A549 (cell line): ENCODE data around the gene ARHGAP26. TPM values are rescaled to one million over a fixed set of nuclear protein-coding genes. Genes with fewer than 3 reads are reported as not detected.

Experiments used
- ATAC-seq, 2 experiments: fragments of 200-7000 bp in 1 of 2; fragments of >200 bp in 1 of 2; cut with Nextera tagmentation in 1 of 2; cut with Tn5 transposase in 1 of 2; 3 replicates each; pipeline versions ENCODE4 v1.8.0 to v1.9.1; 2018 to 2020; ENCODE audit warnings: mild to moderate bottlenecking in 1 of 2, moderate library complexity in 1 of 2
- CTCF ChIA-PET: fragments of 300-600 bp; sonication (Branson Sonifier 250); formaldehyde crosslinking; extraction: SDS; loops from one replicate; lab custom pipeline; 2021; ENCODE audit warnings: antibody characterized with exemption, inconsistent platforms; lab: Yijun Ruan, JAX
- POLR2A ChIA-PET: fragments of 350-600 bp; formaldehyde crosslinking; extraction: SDS; loops from one replicate; lab custom pipeline; 2021; ENCODE audit warnings: antibody characterized with exemption, inconsistent platforms; lab: Yijun Ruan, JAX
- DNase-seq, 2 experiments: peaks; one replicate each; pipeline versions ENCODE4 v3.0.0 to v3.0.0-alpha.2; 2011 to 2016; ENCODE audit warnings: low read depth in 1 of 2, low spot score in 1 of 2
- FAIRE-seq: peaks from 2 replicates; lab custom pipeline; 2011; peaks lifted over from hg19 to GRCh38; lab: Jason Lieb, UNC
- H3K27ac ChIP-seq, 2 experiments: fragments of >200 bp; sonication (Bioruptor Twin); formaldehyde crosslinking; 3 replicates each; pipeline ENCODE4 v1.5.1; 2016 to 2017
- H3K4me1 ChIP-seq: fragments of >200 bp; sonication (Bioruptor Twin); formaldehyde crosslinking; 3 replicates; pipeline ENCODE4 v1.6.1; 2016
- H3K4me2 ChIP-seq: fragments of >200 bp; sonication (Bioruptor Twin); formaldehyde crosslinking; 3 replicates; pipeline ENCODE4 v1.6.1; 2016
- H3K4me3 ChIP-seq: fragments of >200 bp; sonication (Bioruptor Twin); formaldehyde crosslinking; 3 replicates; pipeline ENCODE4 v1.5.1; 2016
- H3K9me3 ChIP-seq: fragments of >200 bp; sonication (Bioruptor Twin); formaldehyde crosslinking; 3 replicates; pipeline ENCODE4 v1.6.1; 2016
- CBX8 ChIP-seq: fragments of 200-600 bp; sonication (generic); IDR thresholded peaks from 2 replicates; pipeline ENCODE4 v1.6.1; 2016
- EHF ChIP-seq: fragments of 250-450 bp; sonication (Bioruptor Pico); IDR thresholded peaks from 2 replicates; pipeline ENCODE4 v1.5.0; 2020; ENCODE audit warnings: mild to moderate bottlenecking
- FOSL2 ChIP-seq, 2 experiments: fragments of 450-650 bp in 1 of 2; fragments of >200 bp in 1 of 2; sonication (Bioruptor Twin) in 1 of 2; formaldehyde crosslinking; IDR thresholded peaks; 2 replicates each; pipeline versions ENCODE4 v1.5.0 to v1.6.1; 2016 to 2020; ENCODE audit warnings: mild to moderate bottlenecking in 1 of 2, moderate library complexity in 1 of 2
- KDM1A ChIP-seq: fragments of 200-600 bp; sonication (generic); IDR thresholded peaks from 2 replicates; pipeline ENCODE4 v1.6.1; 2016; ENCODE audit warnings: low read depth, mild to moderate bottlenecking
- MAFK ChIP-seq: fragments of 450-650 bp; IDR thresholded peaks from 2 replicates; pipeline ENCODE4 v1.6.1; 2014; ENCODE audit not compliant: partially characterized antibody
- NFE2L2 ChIP-seq: fragments of 150-350 bp; conservative IDR thresholded peaks from 2 replicates; pipeline ENCODE4 v1.6.1; 2014; ENCODE audit warnings: low read length
- NPAS2 ChIP-seq: fragments of 250-450 bp; sonication (Bioruptor Pico); IDR thresholded peaks from 2 replicates; pipeline ENCODE4 v1.8.0; 2022; ENCODE audit warnings: mild to moderate bottlenecking, moderate library complexity, borderline replicate concordance
- PHF8 ChIP-seq: fragments of 200-600 bp; sonication (generic); IDR thresholded peaks from 2 replicates; pipeline ENCODE4 v1.6.1; 2016; ENCODE audit warnings: low read depth, mild to moderate bottlenecking, antibody characterized with exemption, moderate library complexity, borderline replicate concordance
- POLR2AphosphoS2 ChIP-seq: conservative IDR thresholded peaks from 2 replicates; pipeline ENCODE4 v1.6.1; 2012; ENCODE audit warnings: low read length, improper control_type of control experiment, inconsistent platforms
- RAD21 ChIP-seq, 2 experiments: fragments of >200 bp in 1 of 2; sonication (Bioruptor Twin) in 1 of 2; formaldehyde crosslinking in 1 of 2; IDR thresholded peaks in 1 of 2; conservative IDR thresholded peaks in 1 of 2; 2 replicates in 1 of 2; 3 replicates in 1 of 2; pipeline ENCODE4 v1.6.1; 2012 to 2018; ENCODE audit warnings: inconsistent platforms in 1 of 2
- SMC3 ChIP-seq: fragments of >200 bp; sonication (Bioruptor Twin); formaldehyde crosslinking; IDR thresholded peaks from 3 replicates; pipeline ENCODE4 v1.6.1; 2018; ENCODE audit warnings: inconsistent platforms
- SREBF2 ChIP-seq: fragments of 450-650 bp; IDR thresholded peaks from 2 replicates; pipeline ENCODE4 v1.6.1; 2014; ENCODE audit warnings: mild to moderate bottlenecking, moderate library complexity
- WGBS: methylation state at CpG from one replicate; pipeline ENCODE4 v1.1.6; 2017; ENCODE audit errors: missing lambda C conversion rate; 5-methylcytosine and 5-hydroxymethylcytosine counted together
- polyA plus RNA-seq, 4 experiments: library from polyadenylated mRNA; depleted of rRNA in 3 of 4; stranded (reverse); fragments of >200 nt; fragmentation: RNase III in 1 of 4; extraction: RNeasy Plus Mini Kit Qiagen cat#74134 plus additional on column Dnase treatment in 1 of 4; gene quantifications; 2 replicates in 3 of 4; 3 replicates in 1 of 4; pipeline ENCODE4 v1.2.3, GENCODE V29; 2011 to 2017
- TF ChIP-seq, protein P1 (sequence below): IDR thresholded peaks from 2 replicates; pipeline ENCODE4 v1.6.1; 2012; ENCODE audit warnings: low read depth, borderline replicate concordance
- TF ChIP-seq, protein P2 (sequence below): fragments of 450-650 bp; IDR thresholded peaks from 2 replicates; pipeline ENCODE4 v1.6.1; 2014; ENCODE audit warnings: antibody characterized with exemption
- TF ChIP-seq, protein P3 (sequence below): fragments of >200 bp; sonication (Bioruptor Twin); formaldehyde crosslinking; IDR thresholded peaks from 3 replicates; pipeline ENCODE4 v1.6.1; 2016
- TF ChIP-seq, protein P4 (sequence below): fragments of 250-450 bp; sonication (Bioruptor Pico); IDR thresholded peaks from 2 replicates; pipeline ENCODE4 v1.5.0; 2020; ENCODE audit warnings: low read depth, mild to moderate bottlenecking, moderate library complexity
- TF ChIP-seq, protein P5 (sequence below): fragments of 250-450 bp; sonication (Bioruptor Pico); IDR thresholded peaks from 2 replicates; pipeline ENCODE4 v1.5.0; 2021; ENCODE audit warnings: mild to moderate bottlenecking, moderate library complexity, borderline replicate concordance
- TF ChIP-seq, protein P6 (sequence below): fragments of >200 bp; sonication (Bioruptor Twin); formaldehyde crosslinking; IDR thresholded peaks from 3 replicates; pipeline ENCODE4 v1.5.1; 2016

Gene ARHGAP26
- polyA plus RNA-seq, 2 of the 4 experiments (the other 2 are of a cell fraction), result 6.6 to 19.1 TPM

DNA sequence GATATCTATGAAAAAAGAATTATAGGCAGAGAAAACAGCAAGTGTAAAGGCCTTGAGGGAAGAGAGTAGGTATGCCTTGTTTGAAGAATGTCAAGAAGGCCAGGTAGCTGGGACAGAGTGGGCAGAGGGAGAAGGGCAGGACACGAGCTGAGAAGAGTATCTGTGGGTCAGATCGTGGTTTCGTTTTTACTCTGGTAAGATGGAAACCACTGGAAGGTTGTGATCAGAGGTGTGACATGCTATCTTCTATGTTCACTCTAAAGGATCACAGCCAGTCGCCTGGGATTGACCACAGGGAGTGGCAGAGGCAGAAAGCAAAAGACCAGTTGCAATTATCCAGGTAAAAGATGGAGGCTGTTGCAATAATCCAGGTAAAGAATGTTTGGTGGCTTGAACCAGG, 12.6 kb upstream of the ARHGAP26 start:
- Histone ChIP-seq H3K9me3 (no peaks in the 10 kb centered on the region), H3K4me3 (no peak overlapping the region), H3K4me1 (peaks cover 10% of the 10 kb centered on the region; the same call in 1 of the 3 replicates), H3K4me2 (no peak overlapping the region), H3K27ac (no peak overlapping the region)
- no peak for ATAC-seq
- 65% methylated on average over 4 of the region's 4 CpGs for WGBS
- CTCF ChIA-PET, result interaction anchor here (1.5 to 23.4 kb wide), 4 partner anchors 9 to 131 kb away, joined by 6 to 473 read pairs (median 12); no protein-coding TSS in a partner anchor
- TF ChIP-seq SMC3, result no peak
- TF ChIP-seq CBX8, result no peak
- TF ChIP-seq, protein P1, sequence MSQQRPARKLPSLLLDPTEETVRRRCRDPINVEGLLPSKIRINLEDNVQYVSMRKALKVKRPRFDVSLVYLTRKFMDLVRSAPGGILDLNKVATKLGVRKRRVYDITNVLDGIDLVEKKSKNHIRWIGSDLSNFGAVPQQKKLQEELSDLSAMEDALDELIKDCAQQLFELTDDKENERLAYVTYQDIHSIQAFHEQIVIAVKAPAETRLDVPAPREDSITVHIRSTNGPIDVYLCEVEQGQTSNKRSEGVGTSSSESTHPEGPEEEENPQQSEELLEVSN, result no peak
- TF ChIP-seq, protein P2, sequence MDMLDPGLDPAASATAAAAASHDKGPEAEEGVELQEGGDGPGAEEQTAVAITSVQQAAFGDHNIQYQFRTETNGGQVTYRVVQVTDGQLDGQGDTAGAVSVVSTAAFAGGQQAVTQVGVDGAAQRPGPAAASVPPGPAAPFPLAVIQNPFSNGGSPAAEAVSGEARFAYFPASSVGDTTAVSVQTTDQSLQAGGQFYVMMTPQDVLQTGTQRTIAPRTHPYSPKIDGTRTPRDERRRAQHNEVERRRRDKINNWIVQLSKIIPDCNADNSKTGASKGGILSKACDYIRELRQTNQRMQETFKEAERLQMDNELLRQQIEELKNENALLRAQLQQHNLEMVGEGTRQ, result no peak
- TF ChIP-seq EHF (CRISPR knock-in tag), result no peak
- no peak for TF ChIP-seq NFE2L2
- TF ChIP-seq, protein P3, sequence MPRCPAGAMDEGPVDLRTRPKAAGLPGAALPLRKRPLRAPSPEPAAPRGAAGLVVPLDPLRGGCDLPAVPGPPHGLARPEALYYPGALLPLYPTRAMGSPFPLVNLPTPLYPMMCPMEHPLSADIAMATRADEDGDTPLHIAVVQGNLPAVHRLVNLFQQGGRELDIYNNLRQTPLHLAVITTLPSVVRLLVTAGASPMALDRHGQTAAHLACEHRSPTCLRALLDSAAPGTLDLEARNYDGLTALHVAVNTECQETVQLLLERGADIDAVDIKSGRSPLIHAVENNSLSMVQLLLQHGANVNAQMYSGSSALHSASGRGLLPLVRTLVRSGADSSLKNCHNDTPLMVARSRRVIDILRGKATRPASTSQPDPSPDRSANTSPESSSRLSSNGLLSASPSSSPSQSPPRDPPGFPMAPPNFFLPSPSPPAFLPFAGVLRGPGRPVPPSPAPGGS, result no peak
- TF ChIP-seq, protein P4, sequence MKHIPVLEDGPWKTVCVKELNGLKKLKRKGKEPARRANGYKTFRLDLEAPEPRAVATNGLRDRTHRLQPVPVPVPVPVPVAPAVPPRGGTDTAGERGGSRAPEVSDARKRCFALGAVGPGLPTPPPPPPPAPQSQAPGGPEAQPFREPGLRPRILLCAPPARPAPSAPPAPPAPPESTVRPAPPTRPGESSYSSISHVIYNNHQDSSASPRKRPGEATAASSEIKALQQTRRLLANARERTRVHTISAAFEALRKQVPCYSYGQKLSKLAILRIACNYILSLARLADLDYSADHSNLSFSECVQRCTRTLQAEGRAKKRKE (CRISPR knock-in tag), result no peak
- TF ChIP-seq PHF8, result no peak
- TF ChIP-seq MAFK, result no peak
- TF ChIP-seq FOSL2 (IDR thresholded peaks at IDR 0.05), result no peak
- TF ChIP-seq FOSL2 (CRISPR knock-in tag; IDR thresholded peaks at IDR 0.05), result no peak
- no peak for FAIRE-seq
- POLR2A ChIA-PET, result no interaction called here
- DNase-seq, result no peak

DNA sequence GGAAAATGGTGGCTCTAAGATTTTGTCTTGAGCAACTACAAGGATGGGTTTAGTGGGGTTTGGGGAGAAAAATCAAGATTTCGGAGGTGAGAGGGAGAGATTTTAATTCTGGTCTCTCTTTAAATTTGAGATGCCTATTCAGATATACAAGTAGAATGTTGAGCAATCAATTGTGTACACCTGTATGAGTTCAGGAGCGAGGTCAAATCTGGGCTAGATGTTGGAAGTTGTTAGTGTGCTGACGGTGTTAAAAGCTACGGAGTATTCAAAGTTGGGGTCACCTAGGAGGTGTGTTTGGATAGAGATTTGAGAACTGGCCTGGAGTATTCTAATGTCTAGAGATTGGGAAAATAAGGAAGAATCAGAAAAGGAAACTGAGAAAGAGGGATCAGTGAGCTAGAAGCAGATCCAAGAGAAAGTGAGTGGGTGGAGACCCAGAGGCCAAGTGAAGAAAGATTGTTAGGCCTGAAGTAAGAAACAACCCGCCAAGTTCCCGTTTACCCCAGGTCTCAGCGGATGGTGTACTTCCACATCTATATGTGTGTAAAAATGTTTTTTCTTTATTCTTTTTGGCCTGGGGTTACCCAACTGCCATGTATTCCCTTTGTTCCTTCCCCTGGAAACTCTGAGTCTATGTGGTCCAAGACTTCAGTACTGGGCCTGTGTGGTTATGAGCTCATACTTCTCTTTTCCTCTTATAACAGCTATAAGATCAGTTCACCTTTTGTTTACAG, 11.9 kb upstream of the ARHGAP26 start:
- Histone ChIP-seq H3K9me3 (no peaks in the 10 kb centered on the region), H3K4me1 (peaks cover 5% of the 10 kb centered on the region; the same call in 1 of the 3 replicates), H3K4me3 (no peak overlapping the region), H3K4me2 (no peak overlapping the region), H3K27ac (no peak overlapping the region)
- no peak for ATAC-seq
- DNase-seq, result no peak
- no peak for FAIRE-seq
- CTCF ChIA-PET, result interaction anchor here (0.9 to 23.4 kb wide), 7 partner anchors 10 to 130 kb away, joined by 3 to 473 read pairs (median 6); no protein-coding TSS in a partner anchor
- TF ChIP-seq RAD21 (conservative IDR thresholded peaks at IDR 0.05 in 1 of 2, IDR thresholded peaks at IDR 0.05 in 1 of 2), result no peak
- no peak for TF ChIP-seq KDM1A
- TF ChIP-seq, protein P5, sequence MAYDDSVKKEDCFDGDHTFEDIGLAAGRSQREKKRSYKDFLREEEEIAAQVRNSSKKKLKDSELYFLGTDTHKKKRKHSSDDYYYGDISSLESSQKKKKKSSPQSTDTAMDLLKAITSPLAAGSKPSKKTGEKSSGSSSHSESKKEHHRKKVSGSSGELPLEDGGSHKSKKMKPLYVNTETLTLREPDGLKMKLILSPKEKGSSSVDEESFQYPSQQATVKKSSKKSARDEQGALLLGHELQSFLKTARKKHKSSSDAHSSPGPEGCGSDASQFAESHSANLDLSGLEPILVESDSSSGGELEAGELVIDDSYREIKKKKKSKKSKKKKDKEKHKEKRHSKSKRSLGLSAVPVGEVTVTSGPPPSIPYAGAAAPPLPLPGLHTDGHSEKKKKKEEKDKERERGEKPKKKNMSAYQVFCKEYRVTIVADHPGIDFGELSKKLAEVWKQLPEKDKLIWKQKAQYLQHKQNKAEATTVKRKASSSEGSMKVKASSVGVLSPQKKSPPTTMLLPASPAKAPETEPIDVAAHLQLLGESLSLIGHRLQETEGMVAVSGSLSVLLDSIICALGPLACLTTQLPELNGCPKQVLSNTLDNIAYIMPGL (CRISPR knock-in tag), result no peak
- no peak for TF ChIP-seq SREBF2
- TF ChIP-seq, protein P6, sequence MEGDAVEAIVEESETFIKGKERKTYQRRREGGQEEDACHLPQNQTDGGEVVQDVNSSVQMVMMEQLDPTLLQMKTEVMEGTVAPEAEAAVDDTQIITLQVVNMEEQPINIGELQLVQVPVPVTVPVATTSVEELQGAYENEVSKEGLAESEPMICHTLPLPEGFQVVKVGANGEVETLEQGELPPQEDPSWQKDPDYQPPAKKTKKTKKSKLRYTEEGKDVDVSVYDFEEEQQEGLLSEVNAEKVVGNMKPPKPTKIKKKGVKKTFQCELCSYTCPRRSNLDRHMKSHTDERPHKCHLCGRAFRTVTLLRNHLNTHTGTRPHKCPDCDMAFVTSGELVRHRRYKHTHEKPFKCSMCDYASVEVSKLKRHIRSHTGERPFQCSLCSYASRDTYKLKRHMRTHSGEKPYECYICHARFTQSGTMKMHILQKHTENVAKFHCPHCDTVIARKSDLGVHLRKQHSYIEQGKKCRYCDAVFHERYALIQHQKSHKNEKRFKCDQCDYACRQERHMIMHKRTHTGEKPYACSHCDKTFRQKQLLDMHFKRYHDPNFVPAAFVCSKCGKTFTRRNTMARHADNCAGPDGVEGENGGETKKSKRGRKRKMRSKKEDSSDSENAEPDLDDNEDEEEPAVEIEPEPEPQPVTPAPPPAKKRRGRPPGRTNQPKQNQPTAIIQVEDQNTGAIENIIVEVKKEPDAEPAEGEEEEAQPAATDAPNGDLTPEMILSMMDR, result no peak
- TF ChIP-seq MAFK, result no peak
- TF ChIP-seq, protein P2, result no peak
- no peak for TF ChIP-seq POLR2AphosphoS2
- TF ChIP-seq, protein P3, result no peak
- no peak for TF ChIP-seq NPAS2 (CRISPR knock-in tag)
- WGBS, result 92% methylated on average over 7 of the region's 7 CpGs
- POLR2A ChIA-PET, result no interaction called here
